PC-3 (cell line): ENCODE measurements around the gene TSPAN9. TPM values are rescaled to one million over a fixed set of nuclear protein-coding genes. Genes with fewer than 3 reads are reported as not detected.

Experiments used
- ATAC-seq: fragments of 200-7000 bp; cut with Tn5 transposase; 2 replicates; pipeline ENCODE4 v1.9.1; 2020; ENCODE audit warnings: mild to moderate bottlenecking, moderate library complexity
- BruUV-seq: library from RNA; stranded (reverse); fragments of 400-500 nt; replicated peaks from 2 replicates; lab custom pipeline; 2021; lab: Mats Ljungman, UMichigan
- CTCF ChIA-PET: fragments of 300-600 bp; sonication (Branson Sonifier 250); formaldehyde crosslinking; loops from one replicate; lab custom pipeline; 2022; ENCODE audit warnings: antibody characterized with exemption; lab: Charles Lee
- POLR2A ChIA-PET: fragments of 300-600 bp; sonication (Branson Sonifier 250); formaldehyde crosslinking; loops from one replicate; lab custom pipeline; 2022; ENCODE audit warnings: antibody characterized with exemption; ENCODE audit not compliant: unreplicated experiment; lab: Charles Lee
- DNase-seq: peaks from one replicate; pipeline ENCODE4 v3.0.0-alpha.2; 2015
- H2AFZ ChIP-seq: fragments of 300-600 bp; sonication (generic); 2 replicates; pipeline ENCODE4 v1.6.0; 2016; ENCODE audit warnings: antibody characterized with exemption, low read length
- H3F3A ChIP-seq: fragments of 300-600 bp; sonication (generic); one replicate; pipeline ENCODE4 v1.6.0; 2017; ENCODE audit warnings: antibody characterized with exemption, low read length, control low read depth, mild to moderate bottlenecking; ENCODE audit not compliant: unreplicated experiment
- H3K27ac ChIP-seq: fragments of 300-600 bp; sonication (generic); 2 replicates; pipeline ENCODE4 v1.5.1; 2016; ENCODE audit warnings: mild to moderate bottlenecking, low read length
- H3K27me3 ChIP-seq: fragments of 300-600 bp; sonication (generic); 2 replicates; pipeline ENCODE4 v1.6.1; 2016; ENCODE audit warnings: low read length, mixed read lengths
- H3K36me3 ChIP-seq: fragments of 300-600 bp; sonication (generic); 2 replicates; pipeline ENCODE4 v1.6.1; 2016; ENCODE audit warnings: low read depth, mixed run types, low read length, mixed read lengths
- H3K4me1 ChIP-seq: fragments of 300-600 bp; sonication (generic); 2 replicates; pipeline ENCODE4 v1.5.1; 2016; ENCODE audit warnings: low read length; ENCODE audit not compliant: insufficient read depth
- H3K4me2 ChIP-seq: fragments of 300-600 bp; sonication (generic); 2 replicates; pipeline ENCODE4 v1.6.0; 2016; ENCODE audit warnings: low read length
- H3K4me3 ChIP-seq: fragments of 300-600 bp; sonication (generic); 2 replicates; pipeline ENCODE4 v1.5.1; 2016; ENCODE audit warnings: mild to moderate bottlenecking, low read length, mixed read lengths
- H3K79me2 ChIP-seq: fragments of 300-600 bp; sonication (generic); 2 replicates; pipeline ENCODE4 v1.6.1; 2017; ENCODE audit warnings: low read length, mixed read lengths
- H3K9ac ChIP-seq: fragments of 300-600 bp; sonication (generic); 2 replicates; pipeline ENCODE4 v1.6.0; 2016; ENCODE audit warnings: mild to moderate bottlenecking, low read length
- H3K9me2 ChIP-seq: fragments of 300-600 bp; sonication (generic); replicated peaks from 2 replicates; pipeline ENCODE4 v1.6.1; 2016; ENCODE audit warnings: mixed run types, low read length, mixed read lengths
- H3K9me3 ChIP-seq: fragments of 300-600 bp; sonication (generic); 2 replicates; pipeline ENCODE4 v1.6.1; 2016; ENCODE audit warnings: low read length, mixed read lengths
- H4K20me1 ChIP-seq: fragments of 300-600 bp; sonication (generic); 2 replicates; pipeline ENCODE4 v1.6.1; 2016; ENCODE audit warnings: low read length, mixed read lengths
- CTCF ChIP-seq: fragments of 300-600 bp; sonication (generic); conservative IDR thresholded peaks from 2 replicates; pipeline ENCODE4 v1.5.1; 2017; ENCODE audit warnings: antibody characterized with exemption, low read depth, mild to moderate bottlenecking, low read length
- EZH2 ChIP-seq: fragments of 300-600 bp; sonication (generic); IDR thresholded peaks from one replicate; pipeline ENCODE4 v1.6.1; 2017; ENCODE audit warnings: antibody characterized with exemption, mild to moderate bottlenecking, low read length; ENCODE audit not compliant: unreplicated experiment
- EZH2phosphoT487 ChIP-seq: fragments of 300-600 bp; sonication (generic); IDR thresholded peaks from 2 replicates; pipeline ENCODE4 v1.6.1; 2018; ENCODE audit warnings: mild to moderate bottlenecking, antibody characterized with exemption, low read length, borderline replicate concordance
- intact Hi-C: fragments of 100-400 bp; cut with micrococcal nuclease; formaldehyde crosslinking; loops from 2 replicates; pipeline ENCODE4 v1.9.0; 2023
- total RNA-seq: library from RNA; depleted of rRNA; stranded (reverse); fragments of >200 nt; gene quantifications from 2 replicates; pipeline ENCODE4 v1.2.3, GENCODE V29; 2014

The TSPAN9 gene
- total RNA-seq, 1 experiment from 2014 or later: 6.2 TPM

GRCh38 chr12:3308063-3308462 lies 230.9 kb downstream of the TSPAN9 start:
- Histone ChIP-seq H4K20me1 (no peaks in the 10 kb centered on the region), H3K36me3 (no peaks in the 10 kb centered on the region), H3K27ac (no peak overlapping the region), H3K4me1 (peaks cover 52% of the 10 kb centered on the region), H3K9ac (no peak overlapping the region), H3K4me3 (no peak overlapping the region), H3K4me2 (no peak overlapping the region), H3F3A (no peaks in the 10 kb centered on the region), H3K9me3 (no peaks in the 10 kb centered on the region), H2AFZ (no peak overlapping the region), H3K79me2 (no peaks in the 10 kb centered on the region), H3K27me3 (no peaks in the 10 kb centered on the region), H3K9me2 (no peaks in the 10 kb centered on the region)
- no TSS peak for BruUV-seq
- intact Hi-C loops: no loop called here
- no peak for ATAC-seq
- ChIA-PET CTCF (no interaction called here), POLR2A (no interaction called here)
- DNase-seq: no peak
- TF ChIP-seq EZH2phosphoT487 (no peak), EZH2 (no peak), CTCF (no peak)

- no peaks in the 10 kb centered on the region for H3K9me2 ChIP-seq
- H3K27ac ChIP-seq: no peak overlapping the region
- no peak for DNase-seq
- no peaks in the 10 kb centered on the region for H3F3A ChIP-seq
- no peaks in the 10 kb centered on the region for H3K27me3 ChIP-seq
- CTCF ChIA-PET: no interaction called here
- no peak overlapping the region for H3K9ac ChIP-seq
- no peak for ATAC-seq
- H3K4me2 ChIP-seq: no peak overlapping the region
- H3K4me3 ChIP-seq: no peak overlapping the region
- TF ChIP-seq EZH2phosphoT487 (no peak), CTCF (no peak), EZH2 (no peak)
- no peaks in the 10 kb centered on the region for H4K20me1 ChIP-seq
- intact Hi-C loops: no loop called here
- peaks cover 53% of the 10 kb centered on the region for H3K4me1 ChIP-seq
- H3K36me3 ChIP-seq: no peaks in the 10 kb centered on the region
- H2AFZ ChIP-seq: no peak overlapping the region
- POLR2A ChIA-PET: no interaction called here
- no peaks in the 10 kb centered on the region for H3K9me3 ChIP-seq
- BruUV-seq: no TSS peak
- H3K79me2 ChIP-seq: no peaks in the 10 kb centered on the region
Measured at GRCh38 chr12:3308609-3309008, 231.4 kb downstream of the TSPAN9 start.

GRCh38 chr12:3309805-3310204 lies 232.6 kb downstream of the TSPAN9 start:
- no peak overlapping the region for H3K4me3 ChIP-seq
- CTCF ChIA-PET: no interaction called here
- BruUV-seq: no TSS peak
- POLR2A ChIA-PET: no interaction called here
- H4K20me1 ChIP-seq: no peaks in the 10 kb centered on the region
- no peaks in the 10 kb centered on the region for H3K27me3 ChIP-seq
- DNase-seq: no peak
- no peak for ATAC-seq
- TF ChIP-seq CTCF: no peak
- TF ChIP-seq EZH2phosphoT487: no peak
- no peak for TF ChIP-seq EZH2
- intact Hi-C loops: no loop called here
- no peak overlapping the region for H3K9ac ChIP-seq
- no peaks in the 10 kb centered on the region for H3K36me3 ChIP-seq
- no peaks in the 10 kb centered on the region for H3K9me2 ChIP-seq
- no peak overlapping the region for H2AFZ ChIP-seq
- peaks cover 53% of the 10 kb centered on the region for H3K4me1 ChIP-seq
- H3K4me2 ChIP-seq: no peak overlapping the region
- no peaks in the 10 kb centered on the region for H3K9me3 ChIP-seq
- no peaks in the 10 kb centered on the region for H3F3A ChIP-seq
- no peaks in the 10 kb centered on the region for H3K79me2 ChIP-seq
- no peak overlapping the region for H3K27ac ChIP-seq
